NK-92 treated with Interleukin-12 subunit alpha and Interleukin-12 subunit beta, amount 100 ng/mL, for 24 hours (cell line): ENCODE data around the gene TLR8.
A peak's percentile ranks its signal among the peaks of the same experiment; 100 is the strongest.
"Not testable (repeated sequence)": the region's sequence is repeated elsewhere in the genome, so short reads cannot be mapped to it uniquely, and the experiment has no call there.

Experiments
- DNase-seq: peaks from one replicate; lab custom pipeline; 2025; lab: John Stamatoyannopoulos, UW

Gene TLR8

GRCh38 chrX:12898073-12898472, 8.3 kb upstream of the TLR8 start:
- DNase-seq: no peak

GRCh38 chrX:12899506-12899905, 6.9 kb upstream of the TLR8 start:
- DNase-seq: no peak

GRCh38 chrX:12901486-12901885, 4.9 kb upstream of the TLR8 start:
- DNase-seq: peak; percentile 23

GRCh38 chrX:12903646-12904045, 2.8 kb upstream of the TLR8 start:
- DNase-seq: no peak

- no peak for DNase-seq
Observed at GRCh38 chrX:12910423-12911121, 4.2 kb downstream of the TLR8 start.

- no peak for DNase-seq
Observed at GRCh38 chrX:12911122-12911470, 4.7 kb downstream of the TLR8 start.

GRCh38 chrX:12912791-12913482, 6.5 kb downstream of the TLR8 start:
- no peak for DNase-seq

GRCh38 chrX:12917753-12918152, 11.3 kb downstream of the TLR8 start:
- no peak for DNase-seq

GRCh38 chrX:12919051-12919450, 12.6 kb downstream of the TLR8 start:
- DNase-seq: peak; percentile 7

GRCh38 chrX:12919620-12920019, 13.2 kb downstream of the TLR8 start:
- no peak for DNase-seq

- no peak for DNase-seq
Observed at GRCh38 chrX:12920990-12921389, 14.6 kb downstream of the TLR8 start.

- DNase-seq: no peak
Observed at GRCh38 chrX:12921886-12922598, 15.6 kb downstream of the TLR8 start.

GRCh38 chrX:12922599-12922919, 16.1 kb downstream of the TLR8 start:
- no peak for DNase-seq

- DNase-seq: no peak
Observed at GRCh38 chrX:12929701-12930100, 23.3 kb downstream of the TLR8 start.

- DNase-seq: no peak
Observed at GRCh38 chrX:12930150-12930549, 23.7 kb downstream of the TLR8 start.

GRCh38 chrX:12932244-12932643, 25.8 kb downstream of the TLR8 start:
- no peak for DNase-seq

GRCh38 chrX:12934850-12935249, 28.4 kb downstream of the TLR8 start:
- DNase-seq: no peak

- no peak for DNase-seq
Observed at GRCh38 chrX:12936947-12937346, 30.5 kb downstream of the TLR8 start.

- not testable (repeated sequence) for DNase-seq
Observed at GRCh38 chrX:12940471-12940870, 34.1 kb downstream of the TLR8 start.

GRCh38 chrX:12943592-12943991, 37.2 kb downstream of the TLR8 start:
- not testable (repeated sequence) for DNase-seq

- not testable (repeated sequence) for DNase-seq
Observed at GRCh38 chrX:12944452-12944851, 38.0 kb downstream of the TLR8 start.

GRCh38 chrX:12945494-12945893, 39.1 kb downstream of the TLR8 start:
- DNase-seq: no peak

- no peak for DNase-seq
Observed at GRCh38 chrX:12946406-12946805, 40.0 kb downstream of the TLR8 start.
